ENCODE results near the gene LRRC74B. TPM values are rescaled to one million over a fixed set of nuclear protein-coding genes. Genes with fewer than 3 reads are reported as not detected.

The LRRC74B gene
- total and polyA plus RNA-seq, 7 donors = 0.22 to 0.51 (median 0.30) TPM; not detected in 4

DNA sequence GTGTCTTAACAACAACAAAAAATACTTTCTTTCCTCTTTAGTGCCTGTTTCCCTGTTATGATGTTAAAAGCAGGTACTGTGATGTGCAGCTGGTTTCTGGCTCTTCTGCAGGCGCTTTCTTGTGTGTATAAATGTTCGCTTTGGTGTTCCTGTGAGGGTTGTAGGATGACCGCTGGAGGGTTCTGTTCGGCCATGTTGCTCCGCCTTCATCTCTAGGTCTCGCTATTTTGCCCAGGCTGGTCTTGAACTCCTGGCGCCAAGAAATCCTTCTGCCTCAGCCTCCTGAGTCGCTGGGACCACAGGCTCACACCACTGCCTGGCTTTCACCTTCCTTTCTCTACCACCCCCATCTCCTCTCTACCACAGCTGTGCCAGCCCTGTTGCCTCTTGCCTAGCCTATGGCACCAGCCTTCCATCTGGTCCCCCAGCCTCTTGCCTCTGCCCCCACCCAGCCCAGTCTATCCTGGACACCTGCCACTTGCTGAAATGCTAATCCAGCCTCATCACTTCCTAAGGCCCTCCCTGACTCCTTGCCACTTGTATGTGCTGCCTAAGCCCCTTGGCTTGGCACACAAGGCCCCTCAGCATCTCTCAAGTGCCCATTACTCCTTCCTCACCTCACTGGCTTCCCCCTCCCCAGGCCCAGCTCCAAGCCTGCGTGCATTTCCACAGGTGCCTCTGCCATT is 5.5 kb downstream of the LRRC74B start:
- no peaks in the 10 kb centered on the region for H3K9me3 ChIP-seq
- H3K4me1 ChIP-seq = no peaks in the 10 kb centered on the region
- ATAC-seq = no peak
- no peak for DNase-seq
- intact Hi-C loops (cut with DNase I) = loop anchor here in 1 of 2 donors (5.0 kb wide), 1 partner anchor 39 kb away; no protein-coding TSS in a partner anchor
- TF ChIP-seq, protein P1, sequence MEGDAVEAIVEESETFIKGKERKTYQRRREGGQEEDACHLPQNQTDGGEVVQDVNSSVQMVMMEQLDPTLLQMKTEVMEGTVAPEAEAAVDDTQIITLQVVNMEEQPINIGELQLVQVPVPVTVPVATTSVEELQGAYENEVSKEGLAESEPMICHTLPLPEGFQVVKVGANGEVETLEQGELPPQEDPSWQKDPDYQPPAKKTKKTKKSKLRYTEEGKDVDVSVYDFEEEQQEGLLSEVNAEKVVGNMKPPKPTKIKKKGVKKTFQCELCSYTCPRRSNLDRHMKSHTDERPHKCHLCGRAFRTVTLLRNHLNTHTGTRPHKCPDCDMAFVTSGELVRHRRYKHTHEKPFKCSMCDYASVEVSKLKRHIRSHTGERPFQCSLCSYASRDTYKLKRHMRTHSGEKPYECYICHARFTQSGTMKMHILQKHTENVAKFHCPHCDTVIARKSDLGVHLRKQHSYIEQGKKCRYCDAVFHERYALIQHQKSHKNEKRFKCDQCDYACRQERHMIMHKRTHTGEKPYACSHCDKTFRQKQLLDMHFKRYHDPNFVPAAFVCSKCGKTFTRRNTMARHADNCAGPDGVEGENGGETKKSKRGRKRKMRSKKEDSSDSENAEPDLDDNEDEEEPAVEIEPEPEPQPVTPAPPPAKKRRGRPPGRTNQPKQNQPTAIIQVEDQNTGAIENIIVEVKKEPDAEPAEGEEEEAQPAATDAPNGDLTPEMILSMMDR (IDR thresholded peaks at IDR 0.05) = no peak
- H3K27ac ChIP-seq = no peak overlapping the region
- no peaks in the 10 kb centered on the region for H3K36me3 ChIP-seq (ENCODE audit: insufficient read depth in 1 of 2, low read depth in 1 of 2)
- H3K4me3 ChIP-seq = no peak overlapping the region
- 79 to 90% (median 84%) methylated on average over 9 of the region's 9 CpGs for WGBS, 3 donors
- no peaks in the 10 kb centered on the region for H3K27me3 ChIP-seq (ENCODE audit: insufficient read depth in 3 of 3, low read length in 2 of 3)

DNA sequence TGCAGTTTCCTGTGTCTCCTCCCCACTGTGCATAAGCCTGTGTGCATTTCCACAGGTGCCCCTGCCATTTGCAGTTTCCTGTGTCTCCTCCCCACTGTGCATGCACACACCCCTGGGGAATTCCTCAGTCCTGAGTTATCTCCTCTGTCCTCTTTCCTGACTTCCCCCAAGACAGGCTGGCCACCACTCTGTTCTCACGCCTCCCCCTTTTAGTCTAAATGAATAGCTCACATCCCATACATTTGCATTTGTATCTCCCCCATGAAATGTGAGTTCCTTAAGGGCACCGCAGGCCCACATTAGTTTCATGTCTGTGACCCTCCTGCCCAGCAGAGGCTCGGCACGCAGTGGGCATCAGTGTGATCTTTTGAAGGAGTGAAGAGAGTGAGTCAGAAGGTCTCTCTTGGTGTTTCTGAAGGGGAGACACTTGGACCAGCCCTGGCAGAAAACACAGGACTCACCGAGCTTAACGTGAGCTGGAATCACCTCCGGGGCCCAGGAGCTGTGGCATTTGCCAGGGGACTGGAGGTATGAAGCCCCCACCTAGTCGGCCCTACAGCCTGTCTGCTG is 6.2 kb downstream of the LRRC74B start:
- ATAC-seq (no peak), DNase-seq (no peak)
- Histone ChIP-seq H3K4me1 (no peaks in the 10 kb centered on the region), H3K9me3 (no peaks in the 10 kb centered on the region), H3K27me3 (ENCODE audit: insufficient read depth in 3 of 3, low read length in 2 of 3) (no peaks in the 10 kb centered on the region), H3K4me3 (no peak overlapping the region), H3K36me3 (ENCODE audit: insufficient read depth in 1 of 2, low read depth in 1 of 2) (no peaks in the 10 kb centered on the region), H3K27ac (no peak overlapping the region)
- TF ChIP-seq, protein P1 (IDR thresholded peaks at IDR 0.05) = no peak
- intact Hi-C loops (cut with DNase I) = loop anchor here in 1 of 2 donors (5.0 kb wide), 1 partner anchor 40 kb away; no protein-coding TSS in a partner anchor
- WGBS, 3 donors = 66 to 70% (median 69%) methylated on average over 8 of the region's 8 CpGs

DNA sequence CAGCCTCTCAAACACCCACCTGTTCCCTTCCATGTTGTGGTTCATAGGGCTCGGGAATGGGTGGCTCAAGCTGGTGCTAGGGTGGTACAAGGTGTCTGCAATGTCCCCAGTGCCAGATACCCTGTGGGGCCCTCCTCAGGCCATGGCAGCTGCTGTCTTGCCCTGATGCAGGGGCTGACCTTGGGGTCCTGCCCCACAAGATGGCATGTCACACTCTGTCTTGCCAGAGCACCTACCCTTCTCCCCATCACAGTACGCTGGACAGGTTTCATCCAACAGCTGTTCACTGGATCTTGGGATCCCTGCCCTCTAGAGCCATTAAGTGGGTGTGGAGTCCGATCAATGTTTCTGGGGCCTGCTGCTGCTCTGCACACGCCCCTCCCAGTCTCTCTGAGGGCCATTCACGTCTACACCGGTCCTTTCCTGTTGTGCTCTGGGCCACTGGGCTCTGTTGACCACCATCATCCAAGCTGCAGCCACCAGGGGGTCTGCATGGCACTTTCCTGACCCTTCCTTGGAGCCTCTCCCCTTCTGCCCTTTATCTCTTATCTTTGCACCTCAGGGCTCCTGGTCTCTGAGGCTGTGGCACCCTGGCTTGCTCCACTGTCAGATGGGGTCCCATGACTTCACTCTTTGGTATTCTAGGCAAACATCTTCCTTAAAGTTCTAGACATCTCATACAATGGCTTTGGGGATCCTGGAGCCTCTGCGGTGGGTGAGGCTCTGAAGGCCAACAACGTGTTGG is 7.1 kb downstream of the LRRC74B start:
- H3K27me3 ChIP-seq (ENCODE audit: insufficient read depth in 3 of 3, low read length in 2 of 3) = no peaks in the 10 kb centered on the region
- WGBS, 3 donors = 80 to 87% (median 80%) methylated on average over 7 to 8 of the region's 8 CpGs
- intact Hi-C loops (cut with DNase I) = loop anchor here in 1 of 2 donors (5.0 kb wide), 1 partner anchor 41 kb away; no protein-coding TSS in a partner anchor
- H3K9me3 ChIP-seq = no peaks in the 10 kb centered on the region
- no peaks in the 10 kb centered on the region for H3K36me3 ChIP-seq (ENCODE audit: insufficient read depth in 1 of 2, low read depth in 1 of 2)
- H3K4me1 ChIP-seq = no peaks in the 10 kb centered on the region
- ATAC-seq = no peak
- DNase-seq = no peak
- no peak overlapping the region for H3K27ac ChIP-seq
- TF ChIP-seq, protein P1 (IDR thresholded peaks at IDR 0.05) = no peak
- H3K4me3 ChIP-seq = no peak overlapping the region

DNA sequence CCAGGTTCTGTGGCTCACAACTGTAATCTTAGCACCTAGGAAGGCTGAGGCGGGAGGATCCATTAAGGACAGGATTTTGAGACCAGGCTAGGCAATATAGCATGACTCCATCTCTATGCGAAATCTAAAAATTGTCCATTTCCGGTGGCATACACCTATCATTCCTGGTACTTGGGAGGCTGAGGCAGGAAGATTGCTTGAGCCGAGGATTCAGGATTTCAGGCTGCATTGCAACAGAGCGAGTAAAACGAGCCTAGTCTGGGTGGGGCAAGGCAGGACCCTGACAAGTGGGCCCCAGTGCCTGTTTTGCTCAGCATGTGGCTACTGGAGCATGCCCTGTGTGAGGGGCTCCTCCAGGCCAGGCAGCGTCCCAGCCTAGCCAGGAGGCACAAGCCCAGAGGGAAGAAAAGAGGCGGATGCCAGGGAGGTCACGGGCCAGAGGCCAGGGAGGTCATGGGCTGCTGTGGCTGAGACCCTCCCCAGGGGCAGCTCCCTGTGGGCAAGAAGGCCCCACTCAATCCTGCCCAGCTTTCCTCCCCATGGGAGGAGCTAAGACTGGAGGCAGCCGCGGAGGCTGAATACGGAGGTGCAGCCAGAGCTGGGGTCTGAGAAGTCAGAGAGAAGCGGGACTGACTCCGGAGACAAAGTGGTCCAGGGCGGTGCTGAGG is 8.4 kb downstream of the LRRC74B start:
- 82 to 90% (median 85%) methylated on average over 14 to 15 of the region's 15 CpGs for WGBS, 3 donors
- DNase-seq = no peak

More for the DNA sequence above, 8.4 kb downstream of the LRRC74B start:
- Histone ChIP-seq H3K9me3 (no peaks in the 10 kb centered on the region), H3K27me3 (ENCODE audit: insufficient read depth in 3 of 3, low read length in 2 of 3) (no peaks in the 10 kb centered on the region), H3K4me1 (no peaks in the 10 kb centered on the region), H3K36me3 (ENCODE audit: insufficient read depth in 1 of 2, low read depth in 1 of 2) (no peaks in the 10 kb centered on the region), H3K4me3 (no peak overlapping the region), H3K27ac (no peak overlapping the region)
- intact Hi-C loops (cut with DNase I) = loop anchor here in 1 of 2 donors (5.0 kb wide), 1 partner anchor 42 kb away; no protein-coding TSS in a partner anchor
- ATAC-seq = no peak
- TF ChIP-seq, protein P1 (IDR thresholded peaks at IDR 0.05) = no peak
